GM20431 (cell line): ENCODE results near the gene COQ8B.
"Not testable (repeated sequence)": the region's sequence is repeated elsewhere in the genome, so short reads cannot be mapped to it uniquely, and the experiment has no call there.

Experiments used
- in situ Hi-C: fragments of 300-500 bp; cut with MseI, MboI; formaldehyde crosslinking; loops from one replicate; pipeline ENCODE4 v1.15.0; 2020; ENCODE audit warnings: low sequenced_read_pairs; ENCODE audit not compliant: unreplicated experiment

Gene COQ8B

GRCh38 chr19:40743926-40744325, 27.2 kb upstream of the COQ8B start:
- in situ Hi-C loops, result no loop called here

- in situ Hi-C loops, result no loop called here
These were observed 26.2 kb upstream of the COQ8B start for GRCh38 chr19:40742886-40743285.

DNA sequence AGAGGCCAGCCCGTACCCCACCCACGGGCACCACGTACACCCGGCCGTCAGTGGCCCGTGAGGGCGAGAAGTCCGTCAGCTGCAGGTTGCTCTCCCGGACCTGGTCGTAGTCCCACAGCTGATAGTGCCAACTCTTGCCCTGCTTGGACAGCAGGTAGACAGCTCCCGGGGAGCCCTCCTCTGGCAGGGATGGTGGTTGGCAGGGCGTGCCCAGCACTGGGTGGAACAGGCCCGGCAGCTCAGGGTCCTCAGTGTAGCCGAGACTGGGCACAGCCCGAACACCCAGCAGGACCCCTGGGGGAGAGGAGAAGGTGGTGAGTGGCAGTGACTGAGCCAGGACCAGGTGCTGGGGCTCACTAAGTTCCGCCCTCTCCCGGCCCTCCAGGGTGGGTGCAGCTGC, 25.8 kb upstream of the COQ8B start:
- in situ Hi-C loops, result no loop called here

- in situ Hi-C loops, result no loop called here
These were observed 25.1 kb upstream of the COQ8B start for GRCh38 chr19:40741527-40742390.

DNA sequence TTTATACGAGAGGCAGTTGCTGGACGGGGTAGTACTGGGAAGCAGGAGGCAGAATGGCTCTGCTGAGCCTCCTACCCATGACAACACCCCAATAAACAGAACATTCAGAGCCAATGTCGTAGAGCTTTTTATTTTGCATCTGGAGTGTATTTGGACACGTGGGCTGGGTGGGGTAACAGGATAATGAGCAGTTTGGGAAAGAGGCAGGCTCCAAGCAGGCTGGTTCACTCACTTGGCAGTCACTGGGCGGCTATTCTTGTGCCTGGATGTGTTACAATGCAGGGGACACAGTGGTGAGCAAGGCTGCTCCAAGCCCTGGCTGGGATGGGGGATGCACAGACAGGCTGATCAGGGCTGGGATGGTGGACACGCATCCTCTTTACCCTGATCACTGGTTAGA, 24.1 kb upstream of the COQ8B start:
- in situ Hi-C loops, result no loop called here

- in situ Hi-C loops, result no loop called here
These were observed 23.4 kb upstream of the COQ8B start for GRCh38 chr19:40739871-40740703.

DNA sequence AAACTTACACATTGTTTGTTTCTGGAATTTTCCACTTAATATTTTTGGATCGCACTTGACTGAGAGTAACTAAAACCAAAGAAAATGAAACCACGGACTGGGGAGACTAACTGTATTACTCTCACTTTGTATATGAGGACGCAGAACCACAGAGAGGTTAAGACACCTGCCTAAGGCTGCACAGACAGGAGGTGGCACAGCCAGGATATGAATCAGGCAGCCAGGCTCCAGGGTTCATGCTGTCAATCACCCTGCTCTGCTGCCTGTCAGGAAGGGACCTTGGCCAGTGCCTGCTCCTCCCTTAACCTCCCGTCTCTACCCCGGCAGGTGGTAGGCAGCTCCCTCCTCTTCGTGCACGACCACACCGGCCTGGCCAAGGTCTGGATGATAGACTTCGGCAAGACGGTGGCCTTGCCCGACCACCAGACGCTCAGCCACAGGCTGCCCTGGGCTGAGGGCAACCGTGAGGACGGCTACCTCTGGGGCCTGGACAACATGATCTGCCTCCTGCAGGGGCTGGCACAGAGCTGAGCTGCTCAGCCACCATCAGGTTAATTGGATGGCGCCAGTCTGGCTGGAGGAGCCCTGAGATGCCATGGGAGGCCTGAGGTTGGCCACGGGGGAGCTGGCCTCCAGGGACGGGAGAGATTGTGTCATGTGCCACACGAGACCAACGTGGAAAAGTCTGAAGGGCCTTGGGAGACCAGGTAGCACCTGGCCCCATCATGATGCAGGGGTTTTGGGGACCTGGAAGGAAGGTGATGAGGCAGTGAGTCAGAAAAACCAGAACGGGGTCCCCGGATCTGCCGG, 22.5 kb upstream of the COQ8B start:
- in situ Hi-C loops, result no loop called here

DNA sequence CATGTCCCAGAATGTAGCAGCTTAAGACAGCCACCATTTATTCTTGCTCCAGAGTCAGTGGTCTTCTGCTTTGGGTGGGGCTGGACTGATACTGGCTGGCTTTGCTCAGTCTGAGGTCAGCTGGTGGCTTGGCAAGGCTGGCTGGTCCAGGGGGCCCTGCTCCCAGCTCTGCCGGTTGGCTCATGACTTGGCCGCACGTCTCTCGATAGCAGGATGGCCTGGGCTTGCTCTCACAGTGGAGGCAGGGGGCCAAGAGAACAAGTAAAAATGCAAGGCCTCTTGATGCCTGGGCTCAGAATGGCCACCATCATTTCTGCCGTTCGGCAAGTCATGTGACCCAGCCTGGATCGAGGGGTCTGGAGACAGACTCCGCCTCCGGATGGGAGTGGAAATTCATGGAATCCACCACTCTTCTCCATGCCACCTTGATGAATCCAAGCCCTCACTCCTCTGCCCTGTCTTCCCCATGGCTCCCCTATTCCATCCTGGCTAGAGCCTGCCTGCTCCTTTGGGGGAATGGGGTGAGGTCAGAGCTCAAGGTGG, 20.5 kb upstream of the COQ8B start:
- in situ Hi-C loops, result no loop called here

- in situ Hi-C loops, result no loop called here
These were observed 20.0 kb upstream of the COQ8B start for GRCh38 chr19:40736661-40737060.

- in situ Hi-C loops, result no loop called here
These were observed 18.5 kb upstream of the COQ8B start for GRCh38 chr19:40735013-40735771.

DNA sequence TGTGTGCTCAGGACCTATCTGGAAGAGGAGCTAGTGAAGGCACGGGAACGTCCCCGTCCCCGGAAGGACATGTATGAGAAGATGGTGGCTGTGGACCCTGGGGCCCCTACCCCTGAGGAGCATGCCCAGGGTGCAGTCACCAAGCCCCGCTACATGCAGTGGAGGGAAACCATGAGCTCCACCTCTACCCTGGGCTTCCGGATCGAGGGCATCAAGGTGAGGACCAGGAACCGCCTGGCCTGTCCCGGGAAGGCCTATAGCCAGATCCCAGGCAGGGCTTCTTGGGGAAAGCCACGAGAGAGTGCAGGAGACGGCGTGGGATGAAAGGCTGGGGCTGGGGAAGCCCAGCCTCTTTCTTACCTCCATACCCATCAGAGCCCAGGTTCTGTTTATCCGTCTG, 16.5 kb upstream of the COQ8B start:
- in situ Hi-C loops, result no loop called here

- in situ Hi-C loops, result not testable (repeated sequence)
These were observed 15.6 kb upstream of the COQ8B start for GRCh38 chr19:40732304-40732703.

DNA sequence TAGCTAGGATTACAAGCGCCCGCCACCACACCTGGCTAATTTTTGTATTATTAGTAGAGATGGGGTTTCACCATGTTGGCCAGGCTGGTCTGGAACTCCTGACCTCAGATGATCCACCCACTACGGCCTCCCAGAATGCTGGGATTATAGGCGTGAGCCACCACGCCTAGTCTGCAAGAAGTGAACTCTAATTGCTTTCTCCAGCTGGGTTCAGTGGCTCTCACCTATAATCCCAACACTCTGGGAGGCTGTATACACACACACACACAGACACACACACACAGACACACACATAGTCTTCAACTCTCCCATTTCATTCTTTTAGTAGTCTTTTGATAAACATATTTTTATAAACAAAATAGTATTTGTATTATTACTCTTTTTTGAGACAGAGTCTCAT, 13.4 kb upstream of the COQ8B start:
- in situ Hi-C loops, result not testable (repeated sequence)

- in situ Hi-C loops, result no loop called here
These were observed 9.6 kb upstream of the COQ8B start for GRCh38 chr19:40726279-40726678.

DNA sequence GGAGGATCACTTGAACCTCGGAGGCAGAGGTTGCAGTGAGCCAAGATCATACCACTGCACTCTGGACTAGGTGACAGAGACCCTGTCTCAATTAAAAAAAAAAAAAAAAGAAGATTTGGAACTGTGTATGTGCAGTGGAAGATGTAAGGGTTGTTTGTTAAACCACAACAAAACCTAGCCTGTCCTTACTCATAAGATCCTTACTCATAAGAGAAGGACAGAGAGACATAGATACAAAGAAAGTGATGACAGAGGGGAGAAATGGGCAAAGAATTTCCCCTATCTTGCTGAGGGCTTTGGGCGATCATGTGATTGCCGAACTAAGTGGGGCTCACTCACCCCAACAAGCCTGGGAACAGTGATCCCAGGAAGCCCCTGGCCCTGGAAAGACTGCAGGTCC, 8.2 kb upstream of the COQ8B start:
- in situ Hi-C loops, result no loop called here

- in situ Hi-C loops, result no loop called here
These were observed 7.6 kb upstream of the COQ8B start for GRCh38 chr19:40724315-40724714.

DNA sequence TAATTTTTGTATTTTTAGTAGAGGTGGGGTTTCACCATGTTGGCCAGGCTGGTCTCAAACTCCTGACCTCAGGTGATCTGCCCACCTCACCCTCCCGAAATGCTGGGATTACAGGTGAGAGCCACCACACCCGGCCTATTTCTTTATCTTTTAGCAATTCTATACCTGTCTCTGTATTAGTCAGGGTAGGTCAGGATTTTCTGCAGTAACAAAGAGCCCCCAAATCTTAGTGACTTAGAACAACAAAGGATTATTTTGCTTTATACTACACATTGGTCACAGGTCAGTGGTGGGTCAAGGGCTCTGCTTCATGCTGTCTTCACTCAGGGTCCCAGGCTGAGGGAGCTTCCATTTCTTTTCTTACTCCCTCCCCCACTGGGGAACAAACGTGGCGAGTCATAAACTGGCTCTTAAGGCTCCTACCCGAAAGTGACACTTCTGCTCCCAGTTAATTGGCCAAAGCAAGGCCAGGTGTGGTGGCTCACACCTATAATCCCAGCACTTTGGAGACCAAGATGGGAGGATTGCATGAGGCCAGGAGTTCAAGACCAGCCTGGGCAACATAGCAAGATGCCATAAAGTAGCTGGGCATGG, 7.1 kb upstream of the COQ8B start:
- in situ Hi-C loops, result no loop called here

DNA sequence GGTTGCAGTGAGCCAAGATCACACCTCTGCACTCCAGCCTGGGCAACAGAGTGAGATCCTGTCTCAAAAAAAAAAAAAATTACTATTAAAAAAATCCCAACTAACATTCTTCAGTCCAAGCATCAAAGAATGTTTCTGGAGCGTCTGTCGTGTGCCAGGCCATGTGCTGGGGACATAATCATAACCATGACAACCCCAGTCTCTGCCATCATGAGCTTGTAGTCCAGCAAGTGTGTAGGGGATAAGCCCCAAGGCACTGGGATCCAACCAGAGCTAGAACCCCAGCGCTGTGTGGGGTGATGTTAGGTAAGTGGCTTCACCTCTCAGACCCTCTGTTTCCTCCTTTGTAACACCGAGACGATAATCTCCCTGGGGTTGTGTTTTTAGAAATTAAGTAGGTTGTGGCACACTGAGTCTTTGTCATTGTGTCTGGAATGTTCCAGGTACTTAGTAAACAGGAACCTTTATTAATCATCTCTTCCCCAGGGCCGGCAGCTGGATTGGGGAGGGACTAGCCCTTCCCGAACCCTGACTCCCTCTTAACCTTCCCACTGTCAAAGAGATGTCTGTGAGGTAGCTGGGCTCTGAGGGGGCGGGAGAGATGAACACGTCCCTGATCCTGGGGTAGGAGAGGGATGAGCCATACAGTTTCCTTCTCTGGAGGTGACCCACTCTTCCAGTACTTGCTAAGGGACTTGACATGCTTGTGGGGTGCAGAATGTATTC, 5.4 kb upstream of the COQ8B start:
- in situ Hi-C loops, result no loop called here

DNA sequence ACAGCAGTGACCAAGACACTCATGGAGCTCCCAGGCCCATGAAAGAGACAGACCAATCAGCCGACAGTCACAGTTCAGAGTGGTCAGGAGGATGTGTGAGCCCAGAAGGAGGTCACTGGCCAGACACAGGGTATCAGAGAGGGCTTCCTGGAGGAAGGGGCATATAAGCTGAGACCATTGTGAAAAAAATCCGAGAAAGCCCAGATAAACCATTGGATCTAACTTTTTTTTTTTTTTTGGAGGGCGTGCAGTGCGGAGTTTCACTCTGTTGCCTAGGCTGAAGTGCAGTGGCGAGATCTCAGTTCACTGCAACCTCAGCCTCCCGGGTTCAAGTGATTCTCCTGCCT, 4.4 kb upstream of the COQ8B start:
- in situ Hi-C loops, result no loop called here
